ENCODE results near the gene SLC2A4RG. TPM values are rescaled to one million over a fixed set of nuclear protein-coding genes. Genes with fewer than 3 reads are reported as not detected.

SLC2A4RG gene
- total RNA-seq, 4 donors from 2014 or later = 26.3 to 50.2 (median 47.7) TPM

- intact Hi-C loops (cut with DNase I; ENCODE audit: low total_unique reads) = no loop called here
- TF ChIP-seq POLR2A (IDR thresholded peaks at IDR 0.05) = no peak
- no peak for TF ChIP-seq CTCF (IDR thresholded peaks at IDR 0.05)
- TF ChIP-seq POLR2AphosphoS5 (IDR thresholded peaks at IDR 0.05) = no peak
- no peak for TF ChIP-seq EP300 (IDR thresholded peaks at IDR 0.05; ENCODE audit: low read depth)
- Histone ChIP-seq H3K27me3 (no peaks in the 10 kb centered on the region), H3K9me3 (no peaks in the 10 kb centered on the region), H3K36me3 (no peaks in the 10 kb centered on the region), H3K4me3 (no peak overlapping the region), H3K27ac (no peak overlapping the region), H3K4me1 (peaks cover 0 to 6% (median 0%) of the 10 kb centered on the region in 4 donors)
- in situ Hi-C loops (cut with MboI; ENCODE audit: low pct_ligation_motif_present in 1 of 4, low pct_unique_long_range_greater_than_20kb in 1 of 4, low sequenced_read_pairs in 3 of 4) = no loop called here
- 89 to 90% methylated on average over 9 to 26 of the region's 26 CpGs for WGBS, 2 donors (ENCODE audit: low coverage in 1 of 2)
- DNase-seq = no peak
These were observed 29.3 kb downstream of the SLC2A4RG start for GRCh38 chr20:63768591-63769515.

- H3K4me3 ChIP-seq = no peak overlapping the region
- no peak for DNase-seq
- peaks cover 3% of the 10 kb centered on the region for H3K27me3 ChIP-seq
- no peak overlapping the region for H3K27ac ChIP-seq
- in situ Hi-C loops (cut with MboI; ENCODE audit: low pct_ligation_motif_present in 1 of 4, low pct_unique_long_range_greater_than_20kb in 1 of 4, low sequenced_read_pairs in 3 of 4) (no loop called here), intact Hi-C loops (cut with DNase I; ENCODE audit: low total_unique reads) (loop anchor here (10.0 kb wide), 1 partner anchor 205 kb away; the partner anchor contains the start of gene SAMD10)
- H3K4me1 ChIP-seq = peaks cover 0 to 9% (median 0%) of the 10 kb centered on the region in 4 donors
- no peaks in the 10 kb centered on the region for H3K36me3 ChIP-seq
- 79 to 93% methylated on average over 5 to 31 of the region's 31 CpGs for WGBS, 2 donors (ENCODE audit: low coverage in 1 of 2)
- no peak for TF ChIP-seq EP300 (IDR thresholded peaks at IDR 0.05; ENCODE audit: low read depth)
- TF ChIP-seq POLR2AphosphoS5 (IDR thresholded peaks at IDR 0.05) = no peak
- no peak for TF ChIP-seq POLR2A (IDR thresholded peaks at IDR 0.05)
- TF ChIP-seq CTCF (IDR thresholded peaks at IDR 0.05) = no peak
- H3K9me3 ChIP-seq = no peaks in the 10 kb centered on the region
These were observed 30.4 kb downstream of the SLC2A4RG start for GRCh38 chr20:63769891-63770474.

- no peaks in the 10 kb centered on the region for H3K9me3 ChIP-seq
- H3K36me3 ChIP-seq = no peaks in the 10 kb centered on the region
- peaks cover 6% of the 10 kb centered on the region for H3K27me3 ChIP-seq
- no peak overlapping the region for H3K4me3 ChIP-seq
- intact Hi-C loops (cut with DNase I; ENCODE audit: low total_unique reads) = loop anchor here (10.0 kb wide), 1 partner anchor 204 kb away; the partner anchor contains the start of gene SAMD10
- no peak overlapping the region for H3K27ac ChIP-seq
- H3K4me1 ChIP-seq = peaks cover 0 to 12% (median 0%) of the 10 kb centered on the region in 4 donors
- WGBS, 2 donors (ENCODE audit: low coverage in 1 of 2) = 90 to 92% methylated on average over 16 to 50 of the region's 52 CpGs
- no peak for DNase-seq
- TF ChIP-seq EP300 (IDR thresholded peaks at IDR 0.05; ENCODE audit: low read depth) = no peak
- TF ChIP-seq POLR2A (IDR thresholded peaks at IDR 0.05) = no peak
- TF ChIP-seq POLR2AphosphoS5 (IDR thresholded peaks at IDR 0.05) = no peak
- TF ChIP-seq CTCF (IDR thresholded peaks at IDR 0.05) = no peak
- in situ Hi-C loops (cut with MboI; ENCODE audit: low pct_ligation_motif_present in 1 of 4, low pct_unique_long_range_greater_than_20kb in 1 of 4, low sequenced_read_pairs in 3 of 4) = no loop called here
These were observed 31.6 kb downstream of the SLC2A4RG start for GRCh38 chr20:63771046-63771707.
